HEK293 (cell line): ENCODE measurements around the gene WBP1.

ENCODE experiments used
- CTCF ChIA-PET: fragments of 350-600 bp; formaldehyde crosslinking; extraction: SDS; loops from one replicate; lab custom pipeline; 2021; ENCODE audit warnings: antibody characterized with exemption; lab: Yijun Ruan, JAX
- POLR2A ChIA-PET: fragments of 300-600 bp; formaldehyde crosslinking; extraction: SDS; loops from one replicate; lab custom pipeline; 2020; ENCODE audit warnings: antibody characterized with exemption, inconsistent platforms; lab: Yijun Ruan, JAX
- H3K27ac ChIP-seq: fragments of 200-500 bp; sonication (Bioruptor generic); 2 replicates; pipeline ENCODE4 v1.5.1; 2014; ENCODE audit warnings: low read depth, low read length, control low read depth, inconsistent platforms; ENCODE audit errors: extremely low read depth
- H3K36me3 ChIP-seq, 2 experiments: fragments of 200-500 bp in 1 of 2; sonication (Bioruptor generic) in 1 of 2; 1 replicate in 1 of 2; 2 replicates in 1 of 2; pipeline ENCODE4 v1.5.1; 2014 to 2017; ENCODE audit warnings: inconsistent platforms in 2 of 2, low read length in 2 of 2; ENCODE audit not compliant: control insufficient read depth in 2 of 2, insufficient read depth in 1 of 2
- H3K4me1 ChIP-seq: fragments of 200-500 bp; sonication (Bioruptor generic); 2 replicates; pipeline ENCODE4 v1.5.1; 2014; ENCODE audit warnings: mild to moderate bottlenecking, low read length, inconsistent platforms; ENCODE audit not compliant: control insufficient read depth, insufficient read depth
- H3K4me3 ChIP-seq: 2 replicates; pipeline ENCODE4 v1.5.1; 2011; ENCODE audit warnings: low read depth, mild to moderate bottlenecking, control low read depth, low read length, moderate library complexity
- H3K9me3 ChIP-seq: fragments of 200-500 bp; sonication (Bioruptor generic); 2 replicates; pipeline ENCODE4 v1.5.1; 2014; ENCODE audit warnings: low read depth, low read length, inconsistent platforms; ENCODE audit not compliant: control insufficient read depth, insufficient read depth
- AEBP2 ChIP-seq: fragments of 450-650 bp; formaldehyde crosslinking; IDR thresholded peaks from 2 replicates; pipeline ENCODE4 v1.5.1; 2016; ENCODE audit warnings: missing biosample characterization, missing genetic modification characterization, borderline replicate concordance
- GLI2 ChIP-seq: fragments of 450-650 bp; formaldehyde crosslinking; IDR thresholded peaks from 2 replicates; pipeline ENCODE4; 2017; ENCODE audit warnings: missing biosample characterization, missing genetic modification characterization, low read depth, borderline replicate concordance
- IKZF3 ChIP-seq: fragments of 450-650 bp; IDR thresholded peaks from 2 replicates; pipeline ENCODE4 v1.5.0; 2018; ENCODE audit warnings: missing biosample characterization, mild to moderate bottlenecking, missing genetic modification characterization, moderate library complexity
- INSM2 ChIP-seq: fragments of 450-650 bp; formaldehyde crosslinking; IDR thresholded peaks from 2 replicates; pipeline ENCODE4 v1.5.1; 2016; ENCODE audit warnings: missing biosample characterization, missing genetic modification characterization
- KLF7 ChIP-seq: fragments of 450-650 bp; formaldehyde crosslinking; IDR thresholded peaks from 2 replicates; pipeline ENCODE4 v1.5.1; 2016; ENCODE audit warnings: missing biosample characterization, missing genetic modification characterization, borderline replicate concordance
- REPIN1 ChIP-seq: fragments of 450-650 bp; formaldehyde crosslinking; IDR thresholded peaks from 2 replicates; pipeline ENCODE4 v1.5.1; 2017; ENCODE audit warnings: missing biosample characterization, missing genetic modification characterization, low read depth
- SCRT1 ChIP-seq: fragments of 450-650 bp; formaldehyde crosslinking; IDR thresholded peaks from 2 replicates; pipeline ENCODE4 v1.5.1; 2016; ENCODE audit warnings: missing biosample characterization, missing genetic modification characterization, borderline replicate concordance
- ZNF2 ChIP-seq: fragments of 450-650 bp; formaldehyde crosslinking; IDR thresholded peaks from 2 replicates; pipeline ENCODE4 v1.5.1; 2016; ENCODE audit warnings: missing biosample characterization, missing genetic modification characterization
- ZNF248 ChIP-seq: fragments of 450-650 bp; formaldehyde crosslinking; IDR thresholded peaks from 2 replicates; pipeline ENCODE4 v1.5.1; 2017; ENCODE audit warnings: missing biosample characterization, missing genetic modification characterization
- ZNF302 ChIP-seq: fragments of 450-650 bp; formaldehyde crosslinking; IDR thresholded peaks from 2 replicates; pipeline ENCODE4 v1.5.1; 2016; ENCODE audit warnings: missing biosample characterization, missing genetic modification characterization, low read depth
- ZNF324 ChIP-seq: fragments of 450-650 bp; formaldehyde crosslinking; IDR thresholded peaks from 2 replicates; pipeline ENCODE4 v1.5.1; 2016; ENCODE audit warnings: missing biosample characterization, missing genetic modification characterization
- ZNF544 ChIP-seq: fragments of 450-650 bp; formaldehyde crosslinking; IDR thresholded peaks from 2 replicates; pipeline ENCODE4 v1.5.0; 2017; ENCODE audit warnings: missing biosample characterization, missing genetic modification characterization
- ZNF610 ChIP-seq: fragments of 450-650 bp; formaldehyde crosslinking; IDR thresholded peaks from 2 replicates; pipeline ENCODE4 v1.5.1; 2016; ENCODE audit warnings: missing biosample characterization, missing genetic modification characterization, borderline replicate concordance
- ZNF792 ChIP-seq: fragments of 450-650 bp; formaldehyde crosslinking; IDR thresholded peaks from 2 replicates; pipeline ENCODE4 v1.5.1; 2016; ENCODE audit warnings: missing biosample characterization, missing genetic modification characterization
- TF ChIP-seq, protein P1 (sequence below): fragments of 450-650 bp; formaldehyde crosslinking; IDR thresholded peaks from 2 replicates; pipeline ENCODE4 v1.5.1; 2017; ENCODE audit warnings: missing biosample characterization, missing genetic modification characterization

The WBP1 gene

DNA sequence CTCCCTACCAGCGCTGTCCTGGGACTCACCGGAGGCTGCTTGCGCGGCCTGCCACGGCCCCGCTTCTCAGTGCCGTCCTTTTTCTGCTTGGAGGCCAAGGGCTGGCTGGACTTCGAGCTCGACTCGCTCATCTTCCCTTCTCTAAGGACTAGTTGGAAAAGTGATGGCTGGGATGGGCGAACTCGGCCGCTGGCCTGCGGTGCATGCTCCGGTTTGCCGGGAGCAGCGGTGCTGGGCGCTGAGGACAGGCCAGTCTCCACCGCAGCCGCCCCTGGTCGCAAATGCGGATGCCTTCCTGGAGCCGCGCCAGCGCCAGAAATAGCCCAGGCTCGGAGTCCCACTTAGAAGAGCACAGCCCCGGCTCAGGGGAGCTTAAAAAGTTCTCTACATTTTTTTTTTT lies 39.9 kb upstream of the WBP1 start:
- no peak overlapping the region for H3K4me3 ChIP-seq
- no peaks in the 10 kb centered on the region for H3K9me3 ChIP-seq
- no peaks in the 10 kb centered on the region; the same call in 1 of the 2 replicates for H3K4me1 ChIP-seq
- H3K36me3 ChIP-seq: peaks cover 0 to under 1% of the 10 kb centered on the region in 2 experiments; a peak in 1 of 3 replicates
- ChIA-PET POLR2A (no interaction called here), CTCF (interaction anchor here (0.6 to 0.8 kb wide), 2 partner anchors 66 to 304 kb away, joined by 3 to 8 read pairs; no protein-coding TSS in a partner anchor)
- TF ChIP-seq ZNF302 (tag by site-specific recombination): no peak
- no peak for TF ChIP-seq ZNF248 (tag by site-specific recombination)
- no peak for TF ChIP-seq KLF7 (tag by site-specific recombination)
- TF ChIP-seq SCRT1: no peak
- no peak for TF ChIP-seq ZNF324 (tag by site-specific recombination)
- H3K27ac ChIP-seq: no peak overlapping the region

- Histone ChIP-seq H3K27ac (no peak overlapping the region), H3K4me3 (no peak overlapping the region), H3K4me1 (no peaks in the 10 kb centered on the region; the same call in 1 of the 2 replicates), H3K9me3 (no peaks in the 10 kb centered on the region), H3K36me3 (peaks cover 4 to 7% of the 10 kb centered on the region in 2 experiments; a peak in 2 of 3 replicates)
- POLR2A ChIA-PET: no interaction called here
- no peak for TF ChIP-seq ZNF2 (tag by site-specific recombination)
- CTCF ChIA-PET: interaction anchor here (1.5 kb wide), 1 partner anchor 19 kb away, joined by 5 read pairs; no protein-coding TSS in a partner anchor
Measured at GRCh38 chr2:74419345-74419744, 38.9 kb upstream of the WBP1 start.

DNA sequence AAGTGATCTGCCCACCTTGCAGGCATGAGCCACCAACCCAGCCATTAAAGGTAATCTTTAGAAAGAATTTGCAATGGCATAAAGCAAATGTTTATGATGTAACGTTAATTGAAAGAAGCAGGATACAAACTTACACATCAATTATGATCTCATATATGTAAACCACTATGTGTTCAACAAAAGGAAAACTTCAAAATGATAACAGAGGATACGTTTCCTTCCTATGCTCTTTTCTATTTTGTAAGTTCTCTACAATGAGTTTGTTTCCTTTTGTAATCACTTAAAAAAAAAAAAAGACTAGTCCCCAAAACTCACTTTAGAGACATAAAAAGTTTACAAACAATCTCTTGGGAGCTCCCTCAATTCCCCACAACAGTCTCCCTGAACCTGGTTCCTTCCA lies 38.2 kb upstream of the WBP1 start:
- Histone ChIP-seq H3K4me1 (no peaks in the 10 kb centered on the region; the same call in 1 of the 2 replicates), H3K9me3 (no peaks in the 10 kb centered on the region), H3K4me3 (no peak overlapping the region), H3K27ac (no peak overlapping the region), H3K36me3 (peaks cover 4 to 13% of the 10 kb centered on the region in 2 experiments; a peak in 2 of 3 replicates)
- TF ChIP-seq REPIN1 (tag by site-specific recombination) (no peak), ZNF544 (tag by site-specific recombination) (no peak), IKZF3 (tag by site-specific recombination) (no peak), GLI2 (tag by site-specific recombination) (no peak), ZNF792 (tag by site-specific recombination) (no peak), INSM2 (tag by site-specific recombination) (no peak), ZNF610 (tag by site-specific recombination) (no peak), AEBP2 (tag by site-specific recombination) (no peak)
- TF ChIP-seq, protein P1, sequence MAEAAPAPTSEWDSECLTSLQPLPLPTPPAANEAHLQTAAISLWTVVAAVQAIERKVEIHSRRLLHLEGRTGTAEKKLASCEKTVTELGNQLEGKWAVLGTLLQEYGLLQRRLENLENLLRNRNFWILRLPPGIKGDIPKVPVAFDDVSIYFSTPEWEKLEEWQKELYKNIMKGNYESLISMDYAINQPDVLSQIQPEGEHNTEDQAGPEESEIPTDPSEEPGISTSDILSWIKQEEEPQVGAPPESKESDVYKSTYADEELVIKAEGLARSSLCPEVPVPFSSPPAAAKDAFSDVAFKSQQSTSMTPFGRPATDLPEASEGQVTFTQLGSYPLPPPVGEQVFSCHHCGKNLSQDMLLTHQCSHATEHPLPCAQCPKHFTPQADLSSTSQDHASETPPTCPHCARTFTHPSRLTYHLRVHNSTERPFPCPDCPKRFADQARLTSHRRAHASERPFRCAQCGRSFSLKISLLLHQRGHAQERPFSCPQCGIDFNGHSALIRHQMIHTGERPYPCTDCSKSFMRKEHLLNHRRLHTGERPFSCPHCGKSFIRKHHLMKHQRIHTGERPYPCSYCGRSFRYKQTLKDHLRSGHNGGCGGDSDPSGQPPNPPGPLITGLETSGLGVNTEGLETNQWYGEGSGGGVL: no peak
- POLR2A ChIA-PET: no interaction called here
- CTCF ChIA-PET: interaction anchor here (0.6 to 1.5 kb wide), 3 partner anchors 19 to 148 kb away, joined by 3 to 5 read pairs (median 4); no protein-coding TSS in a partner anchor
